Activated CD4-positive, alpha-beta T cell treated with anti-CD3 and anti-CD28 coated beads, Interleukin-10, Interleukin-2, amounts not matched to agents 100 ng/mL and 50 ng/mL, durations not matched to agents 16 hours and 8 hours (primary cell): Measurements from ENCODE around the gene MYH14.

Experiments
- DNase-seq: peaks from one replicate; pipeline ENCODE4 v3.0.0-alpha.2; 2020

MYH14 gene

DNA sequence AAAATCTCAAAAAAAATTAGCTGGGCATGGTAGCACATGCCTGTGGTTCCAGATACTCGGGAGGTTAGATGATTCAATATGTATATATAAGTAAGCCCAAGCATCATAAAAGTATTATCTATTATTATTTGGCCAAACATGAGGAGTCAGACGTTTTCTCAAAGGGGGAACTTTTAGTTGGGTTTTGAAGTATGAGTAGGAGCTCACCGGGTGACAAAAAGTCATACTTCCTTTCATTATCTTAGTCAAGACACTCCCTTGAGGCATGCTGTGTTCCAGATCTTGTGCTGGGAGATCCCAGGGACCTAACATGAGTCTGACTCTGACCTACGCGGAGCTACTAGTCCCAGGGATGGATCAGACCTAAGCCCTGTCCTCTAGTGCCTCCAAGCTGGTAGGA lies 8.2 kb upstream of the MYH14 start:
- DNase-seq: no peak

GRCh38 chr19:50196322-50196932 lies 7.0 kb upstream of the MYH14 start:
- DNase-seq: no peak

DNA sequence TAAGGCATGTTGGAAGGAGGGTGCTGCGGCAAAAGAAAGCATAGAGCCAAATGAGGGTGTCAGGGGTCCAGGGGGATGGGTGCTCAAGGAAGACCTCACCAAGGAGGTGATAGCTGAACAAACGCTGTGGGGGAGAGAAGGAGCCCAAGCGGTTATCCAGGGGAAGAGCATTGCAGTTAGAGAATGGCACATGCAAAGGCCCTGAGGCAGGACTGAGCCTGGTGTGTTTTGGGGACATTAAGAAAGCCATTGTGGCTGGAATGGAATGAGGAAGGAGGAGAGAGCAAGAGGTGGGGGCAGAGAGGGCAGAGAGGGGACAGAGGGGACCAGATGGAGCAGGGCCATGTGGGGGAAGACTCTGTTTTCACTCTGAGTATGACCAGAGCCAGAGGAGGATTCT lies 6.1 kb upstream of the MYH14 start:
- DNase-seq: no peak

DNA sequence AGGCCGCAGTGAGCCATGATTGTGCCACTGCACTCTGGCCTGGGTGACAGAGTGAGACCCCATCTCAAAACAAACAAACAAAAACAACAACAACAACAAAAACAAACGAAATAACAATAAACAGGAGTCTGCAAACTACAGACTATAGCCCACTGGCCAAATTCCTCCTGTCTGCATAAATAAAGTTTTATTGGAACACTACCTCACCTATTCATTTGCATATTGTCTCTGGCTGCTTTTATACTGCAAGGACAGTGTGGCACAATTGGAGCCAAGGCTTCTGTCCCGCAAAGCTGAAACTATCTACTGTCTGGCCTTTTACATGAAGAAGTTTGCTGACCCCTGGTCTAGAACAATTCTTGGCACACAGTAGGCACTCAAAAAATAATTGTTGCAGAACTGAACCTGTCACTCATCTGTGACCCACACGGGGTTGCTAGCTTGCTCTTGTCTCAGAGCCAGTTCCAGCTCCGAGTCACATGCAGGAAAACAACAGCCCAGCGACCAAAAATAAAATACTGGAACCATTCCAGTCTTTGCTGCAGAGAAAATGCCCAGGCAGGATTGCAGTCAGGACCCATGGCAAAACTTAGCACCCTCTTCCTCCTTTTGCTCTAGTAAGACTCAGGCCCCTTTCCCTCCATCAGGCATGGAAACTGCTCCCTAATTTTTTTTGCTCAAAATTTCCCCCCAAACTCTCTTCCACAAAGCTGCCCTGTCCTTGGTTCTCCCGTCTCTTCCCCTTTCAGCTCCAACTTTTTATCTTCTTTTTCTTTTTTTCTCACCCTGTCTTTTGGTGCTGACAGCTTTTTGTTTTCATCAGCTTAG lies 4.8 kb upstream of the MYH14 start:
- DNase-seq: no peak

DNA sequence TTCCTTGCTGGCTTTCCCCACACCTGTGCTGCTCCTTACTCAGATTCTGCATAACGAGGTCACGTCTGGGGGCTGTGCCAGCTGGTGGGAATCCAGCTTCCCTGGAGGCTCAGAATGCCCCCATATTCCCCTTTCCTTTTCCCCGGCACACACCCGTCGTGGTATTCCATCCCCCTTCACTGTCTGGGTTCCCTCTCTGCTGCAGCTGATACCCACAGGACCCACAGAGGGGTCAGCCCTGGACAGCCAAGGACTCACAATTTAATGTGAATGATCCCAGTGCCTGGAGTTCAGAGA lies 4.2 kb upstream of the MYH14 start:
- no peak for DNase-seq

GRCh38 chr19:50202386-50202785 lies 1.0 kb upstream of the MYH14 start:
- no peak for DNase-seq

DNA sequence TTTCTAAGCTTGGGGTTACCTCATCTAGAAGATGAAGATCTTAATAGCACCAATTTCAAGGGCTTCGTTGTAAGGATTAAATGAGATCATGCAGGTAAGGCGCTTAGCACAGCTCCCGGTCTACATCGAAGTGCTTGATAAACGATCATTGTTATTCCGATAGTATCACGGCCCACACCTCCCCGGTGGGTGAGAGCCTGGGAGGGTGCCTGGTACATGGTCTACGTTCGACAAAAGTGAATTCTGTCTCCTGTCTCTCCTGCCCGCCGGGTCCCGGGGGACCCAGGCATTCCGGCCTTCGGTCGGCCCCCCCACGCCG lies 501 bp upstream of the MYH14 start:
- no peak for DNase-seq

DNA sequence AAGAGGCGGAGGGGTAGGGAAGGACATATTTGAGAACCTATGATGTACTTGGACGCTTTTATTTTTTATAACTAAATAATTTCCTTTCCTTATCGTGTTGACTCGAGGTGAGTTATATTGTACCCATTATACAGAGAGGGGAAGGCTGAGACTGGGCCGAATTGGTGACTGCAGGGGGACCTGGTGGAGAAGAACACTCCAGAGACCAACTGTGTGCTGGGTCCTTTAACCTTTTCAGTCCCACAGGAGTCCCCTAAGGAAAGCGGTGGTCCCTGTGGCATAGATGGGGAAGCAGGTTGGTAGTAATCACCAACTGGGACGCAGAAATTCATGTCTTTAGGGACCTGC lies 633 bp downstream of the MYH14 start:
- DNase-seq: no peak

- no peak for DNase-seq
These were observed 1.6 kb downstream of the MYH14 start for GRCh38 chr19:50204811-50205675.

DNA sequence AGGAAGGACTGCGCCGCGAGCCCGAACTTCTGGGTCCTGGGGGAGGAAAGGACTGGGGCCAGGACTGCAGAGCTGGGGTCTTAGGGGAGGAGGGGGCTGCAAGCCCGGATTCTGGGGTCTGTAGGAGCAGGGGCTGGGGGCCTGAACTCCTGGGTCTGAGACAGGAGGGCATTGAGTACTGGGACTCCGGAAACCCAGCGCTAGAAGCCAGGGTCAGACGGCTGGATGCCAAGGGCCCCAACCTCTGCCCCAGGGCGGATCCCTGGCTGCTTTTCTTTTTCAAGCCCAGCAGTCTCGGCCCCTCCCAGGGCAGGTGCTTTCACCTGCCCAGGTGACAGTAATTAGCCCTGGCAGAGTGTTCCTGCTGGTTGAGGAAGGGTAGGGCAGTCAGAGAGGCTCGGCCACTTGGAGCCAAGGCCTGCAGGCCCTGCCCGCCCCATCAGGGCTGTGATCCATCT lies 2.3 kb downstream of the MYH14 start:
- DNase-seq: no peak

DNA sequence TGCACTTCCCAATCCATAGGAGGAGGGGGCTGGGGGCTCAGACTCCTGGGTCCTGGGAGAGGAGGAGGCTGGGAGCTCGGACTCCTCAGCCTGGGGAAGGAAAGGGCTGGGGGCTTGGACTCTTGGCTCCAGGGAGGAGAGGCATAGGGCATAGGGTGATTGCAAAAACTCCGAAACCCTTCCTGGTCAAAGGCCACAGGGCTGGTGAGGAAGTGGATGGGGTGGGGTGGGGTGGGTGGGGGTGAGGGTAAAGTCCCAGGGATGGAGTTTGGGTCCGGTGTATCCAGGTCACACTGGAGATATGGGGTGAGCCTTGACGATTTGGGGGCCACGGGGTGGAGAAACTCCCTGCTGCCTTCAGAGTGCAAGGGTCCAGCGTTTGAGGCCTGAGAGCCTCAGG lies 2.8 kb downstream of the MYH14 start:
- no peak for DNase-seq

- DNase-seq: no peak
These were observed 4.3 kb downstream of the MYH14 start for GRCh38 chr19:50207730-50208129.

GRCh38 chr19:50209131-50209530 lies 5.7 kb downstream of the MYH14 start:
- no peak for DNase-seq

- DNase-seq: no peak
These were observed 7.0 kb downstream of the MYH14 start for GRCh38 chr19:50210425-50210824.

DNA sequence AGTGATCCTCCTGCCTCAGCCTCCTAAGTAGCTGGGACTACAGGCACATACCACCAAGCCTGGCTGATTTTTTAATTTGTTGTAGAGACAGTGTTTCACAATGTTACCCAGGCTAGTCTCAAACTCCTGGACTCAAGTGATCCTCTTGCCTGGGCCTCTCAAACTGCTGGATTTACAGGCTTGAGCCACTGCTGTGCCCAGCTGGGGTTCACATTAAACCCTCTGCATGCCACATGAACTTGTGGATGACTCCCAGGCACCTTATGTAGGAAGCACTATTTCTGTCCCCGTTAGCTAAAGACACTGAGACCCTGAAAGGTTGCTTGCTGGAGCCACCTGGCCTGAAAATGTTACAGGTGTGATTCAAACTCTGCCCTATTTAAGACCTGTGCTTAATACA lies 10.5 kb downstream of the MYH14 start:
- no peak for DNase-seq

DNA sequence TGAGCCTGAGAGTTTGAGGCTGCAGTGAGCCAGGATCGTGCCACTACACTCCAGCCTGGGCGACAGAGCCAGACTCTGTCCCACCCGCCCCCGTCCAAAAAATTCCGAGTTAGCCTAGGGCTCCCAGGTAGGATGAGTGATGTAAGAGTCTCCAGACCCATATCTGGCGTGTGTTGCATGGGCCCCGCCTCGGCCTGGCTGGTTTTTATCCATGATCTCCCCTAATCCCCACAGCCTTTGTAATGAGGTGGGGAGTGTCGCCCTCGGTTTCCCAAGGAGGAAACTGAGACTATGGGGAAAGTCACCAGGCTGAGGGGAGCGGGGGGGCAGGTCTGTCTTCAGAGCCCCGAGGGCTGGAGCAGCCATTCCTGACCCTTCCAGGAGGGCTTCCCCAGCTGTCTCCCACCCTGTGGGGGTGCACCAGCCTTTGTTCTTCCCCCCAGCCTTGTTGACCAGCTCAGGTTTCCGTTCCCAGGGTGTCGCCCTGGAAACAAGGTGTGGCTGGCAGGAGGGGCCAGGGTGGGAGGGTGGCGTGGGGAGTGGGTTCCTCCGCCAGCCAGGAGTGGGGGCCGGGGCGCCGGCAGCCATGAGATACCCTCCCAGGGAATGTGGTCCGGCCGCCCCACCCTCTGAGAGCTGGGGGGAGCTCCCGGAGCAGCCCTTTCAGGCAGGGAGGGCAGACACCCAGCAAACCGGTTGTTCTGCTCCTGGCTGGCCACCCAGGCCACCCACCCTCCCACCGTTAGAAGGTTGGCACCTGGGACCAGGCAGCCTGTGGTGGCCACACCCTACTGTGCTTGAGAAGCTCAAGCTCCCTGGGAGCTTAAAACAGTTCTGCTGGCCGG lies 11.5 kb downstream of the MYH14 start:
- DNase-seq: no peak

- DNase-seq: no peak
These were observed 12.4 kb downstream of the MYH14 start for GRCh38 chr19:50215820-50216219.

DNA sequence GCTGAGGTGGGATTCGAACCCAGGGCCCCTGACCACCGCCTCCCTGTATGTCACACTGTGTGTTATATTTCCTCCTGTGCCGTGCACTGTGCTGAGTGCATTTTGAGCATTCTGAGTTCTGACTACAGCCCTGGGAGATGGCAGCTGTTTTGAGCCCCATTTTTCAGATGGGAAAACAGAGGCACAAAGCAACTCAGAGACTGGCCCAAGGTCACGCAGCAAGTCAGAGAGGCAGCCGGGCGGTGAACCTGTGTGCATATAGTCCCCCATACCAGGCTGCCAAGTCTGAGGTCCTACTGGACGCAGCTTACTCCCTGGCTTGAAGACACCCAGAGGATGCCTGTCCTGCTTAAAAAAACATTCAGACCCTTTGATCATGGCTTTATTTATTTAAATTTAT lies 17.7 kb downstream of the MYH14 start:
- DNase-seq: no peak

DNA sequence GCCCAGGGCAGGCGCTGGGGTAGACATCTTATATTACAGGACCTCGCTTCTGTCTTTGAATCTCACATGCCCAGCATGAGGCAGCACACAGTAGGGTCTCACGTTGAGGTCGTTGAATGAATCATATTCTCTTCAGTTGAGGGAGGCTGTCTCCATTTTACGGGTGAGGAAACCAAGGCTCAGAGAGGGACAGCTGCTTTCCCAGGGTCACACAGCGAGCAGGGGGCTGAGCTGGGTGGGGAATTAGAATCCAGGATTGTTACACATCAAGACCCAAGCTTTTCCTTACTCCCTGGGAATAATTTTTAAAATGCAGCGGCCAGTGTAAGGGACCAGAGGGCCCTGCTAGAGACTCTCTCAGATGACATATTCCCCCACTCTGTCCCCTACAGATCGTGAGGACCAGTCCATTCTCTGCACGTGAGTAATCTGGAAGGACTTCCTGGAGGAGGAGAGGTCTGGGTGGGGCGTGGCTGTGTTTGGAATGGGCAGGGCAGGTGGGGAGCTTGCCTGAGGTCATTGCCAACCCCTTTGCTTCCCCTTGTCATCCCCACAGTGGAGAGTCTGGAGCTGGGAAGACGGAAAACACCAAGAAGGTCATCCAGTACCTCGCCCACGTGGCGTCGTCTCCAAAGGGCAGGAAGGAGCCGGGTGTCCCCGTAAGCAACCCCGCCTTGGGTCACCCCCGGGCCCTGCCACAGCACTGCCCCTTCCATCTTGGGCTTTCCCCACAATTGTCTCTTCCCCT lies 19.4 kb downstream of the MYH14 start:
- DNase-seq: no peak

DNA sequence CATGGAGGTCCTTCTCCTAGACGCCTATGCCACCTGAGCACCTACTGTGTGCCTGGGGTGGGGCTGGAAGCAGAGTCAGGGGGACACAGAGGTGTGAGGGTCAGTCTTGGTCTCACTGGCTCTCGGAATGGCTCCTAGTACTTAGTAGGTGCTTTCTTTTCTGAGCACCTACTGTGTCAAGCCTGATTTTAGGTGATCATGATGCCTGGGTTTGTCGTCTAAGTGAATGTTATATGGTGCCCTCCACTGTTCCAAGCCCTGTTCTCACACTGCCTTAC lies 20.0 kb downstream of the MYH14 start:
- DNase-seq: no peak

- no peak for DNase-seq
These were observed 21.7 kb downstream of the MYH14 start for GRCh38 chr19:50224986-50225747.

DNA sequence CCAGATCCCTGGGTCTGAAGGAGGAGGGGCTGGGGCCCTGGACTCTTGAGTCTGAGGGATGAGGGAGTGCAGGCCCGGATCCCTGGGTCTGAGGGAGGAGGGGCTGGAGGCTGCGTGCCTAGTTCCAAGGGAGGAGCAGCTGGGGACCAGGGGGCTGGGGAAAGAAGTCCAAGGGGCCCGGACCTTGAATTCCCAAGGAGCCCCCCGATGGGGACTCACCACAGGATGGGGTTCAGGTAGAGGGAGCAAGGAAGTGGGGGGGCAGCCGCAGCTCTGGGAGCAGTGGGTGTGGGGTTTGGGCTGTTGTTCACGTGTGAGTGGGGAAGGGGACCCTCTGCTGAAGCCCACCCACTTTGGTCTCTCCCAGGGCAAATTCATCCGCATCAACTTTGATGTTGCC lies 23.1 kb downstream of the MYH14 start:
- no peak for DNase-seq
